Renal cortex interstitium (tissue), 11 donors: ENCODE data around the gene BORCS8. TPM values are rescaled to one million over a fixed set of nuclear protein-coding genes. Genes with fewer than 3 reads are reported as not detected.
"Not testable (repeated sequence)": the region's sequence is repeated elsewhere in the genome, so short reads cannot be mapped to it uniquely, and the experiment has no call there.

Experiments
- DNase-seq, 11 donors: peaks; one replicate each; pipeline ENCODE4 v3.0.0-alpha.2; 2013; ENCODE audit warnings: low read depth in 9 of 11, low spot score in 4 of 11; ENCODE audit errors: extremely low read depth in 1 of 11
- polyA plus RNA-seq, 3 donors: library from polyadenylated mRNA; unstranded; fragments of 120-200 nt; gene quantifications; one replicate each; pipeline ENCODE4 v1.2.1, GENCODE V29; 2013; ENCODE audit not compliant: insufficient read length in 3 of 3

The BORCS8 gene
- polyA plus RNA-seq, 3 donors, result 14.8 to 30.0 (median 19.3) TPM

GRCh38 chr19:19203012-19203856, 11.3 kb upstream of the BORCS8 start, which contains the start of gene NR2C2AP:
NR2C2AP (minus strand) TSS chr19:19203414; CDS start chr19:19203060, 354 bp downstream.
- peak in 10 of 11 donors; percentile 63 to 86 (median 80) for DNase-seq

DNA sequence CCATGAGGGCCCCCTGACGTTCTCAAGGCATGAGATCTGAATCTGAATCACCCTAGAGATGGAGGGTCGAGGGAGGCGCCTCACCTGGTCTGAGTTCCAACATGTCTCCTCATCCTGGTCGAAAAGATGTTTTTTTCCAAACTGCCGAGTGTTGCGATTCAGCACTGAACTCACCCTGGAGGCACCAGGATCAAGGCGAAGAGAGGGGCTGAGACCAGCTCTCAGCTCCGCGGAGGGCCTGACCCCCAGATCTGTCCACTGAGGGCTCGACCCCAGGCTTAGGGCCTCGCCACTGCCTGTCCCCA, 10.7 kb upstream of the BORCS8 start:
- no peak for DNase-seq

DNA sequence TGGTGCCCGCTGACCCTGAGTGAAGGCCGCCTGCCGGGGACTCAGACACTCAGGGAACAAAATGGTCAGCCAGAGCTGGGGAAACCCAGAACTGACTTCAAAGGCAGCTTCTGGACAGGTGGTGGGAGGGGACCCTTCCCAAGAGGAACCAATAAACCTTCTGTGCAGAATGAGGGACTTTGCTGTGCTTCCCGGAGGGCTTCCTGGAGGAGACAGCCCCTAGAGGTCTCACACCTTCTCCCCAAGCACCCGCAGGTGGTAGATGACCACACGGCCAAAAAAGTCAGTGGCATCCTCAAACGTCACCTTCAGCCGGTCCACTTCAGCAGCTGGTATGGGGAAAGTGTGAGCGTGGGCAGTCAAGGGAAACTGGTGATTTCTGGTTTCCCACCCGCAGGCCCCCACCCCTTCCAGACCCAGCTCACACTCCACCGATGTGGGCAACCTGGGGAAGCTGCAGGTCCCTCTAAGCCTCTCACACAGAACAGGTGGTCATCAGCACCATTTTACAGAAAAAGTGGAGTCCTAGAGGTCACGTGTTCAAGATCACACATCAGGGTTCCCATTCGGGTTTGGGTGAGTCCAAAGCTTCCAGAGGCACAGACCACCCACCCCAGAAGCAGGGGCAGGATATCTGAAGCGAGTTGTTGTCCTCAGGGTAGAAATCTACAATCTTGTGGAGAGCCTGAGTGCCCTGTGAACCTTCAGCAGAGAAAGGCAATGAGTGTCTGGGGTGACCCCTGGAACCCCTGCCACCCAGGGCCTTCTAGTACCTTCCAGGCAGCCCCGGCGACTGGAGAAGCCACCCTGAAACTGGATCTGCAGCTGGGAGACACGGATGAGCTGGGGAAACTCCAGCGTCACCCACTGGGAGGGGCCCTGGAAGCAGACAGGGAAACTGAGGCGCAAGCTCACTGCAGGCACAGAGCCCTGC, 10.0 kb upstream of the BORCS8 start:
- DNase-seq, result no peak

DNA sequence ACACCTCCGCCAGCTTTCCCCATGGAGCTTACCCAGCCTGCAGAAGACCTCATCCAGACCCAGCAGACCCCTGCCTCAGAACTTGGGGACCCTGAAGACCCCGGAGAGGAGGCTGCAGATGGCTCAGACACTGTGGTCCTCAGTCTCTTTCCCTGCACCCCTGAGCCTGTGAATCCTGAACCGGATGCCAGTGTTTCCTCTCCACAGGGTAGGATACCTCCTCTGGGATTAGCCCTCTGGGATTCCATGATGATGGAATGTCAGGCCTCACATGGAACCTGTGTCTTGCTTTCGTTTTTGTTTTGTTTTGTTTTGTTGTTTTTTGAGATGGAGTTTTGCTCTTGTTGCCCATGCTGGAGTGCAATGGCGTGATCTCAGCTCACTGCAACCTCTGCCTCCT, 2.0 kb upstream of the BORCS8 start:
- no peak for DNase-seq

DNA sequence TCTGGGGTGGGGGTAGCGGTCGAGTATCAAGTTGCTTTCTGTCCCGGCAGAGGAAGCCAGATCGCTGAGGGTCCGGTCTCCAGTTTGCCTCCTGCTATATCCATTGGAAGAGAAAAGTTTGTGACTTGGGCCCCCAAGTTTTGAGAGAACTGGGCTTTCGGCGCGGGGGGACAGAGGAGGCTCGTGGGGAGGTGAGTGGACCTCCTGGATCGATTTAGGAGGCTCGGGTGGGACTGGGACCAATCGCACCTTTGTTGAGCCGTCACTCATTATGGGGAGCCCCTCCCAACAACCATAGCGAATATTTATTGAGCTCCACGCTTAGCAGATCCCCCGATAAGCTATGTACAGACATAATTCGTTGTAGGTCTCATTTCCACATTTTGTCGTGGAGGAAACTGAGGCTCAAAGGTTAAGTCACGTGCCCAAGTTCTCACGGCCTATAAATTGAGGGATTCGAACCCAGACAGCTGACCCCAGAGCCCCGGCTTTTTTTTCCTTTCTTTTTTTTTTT, 1.0 kb upstream of the BORCS8 start:
- no peak for DNase-seq

DNA sequence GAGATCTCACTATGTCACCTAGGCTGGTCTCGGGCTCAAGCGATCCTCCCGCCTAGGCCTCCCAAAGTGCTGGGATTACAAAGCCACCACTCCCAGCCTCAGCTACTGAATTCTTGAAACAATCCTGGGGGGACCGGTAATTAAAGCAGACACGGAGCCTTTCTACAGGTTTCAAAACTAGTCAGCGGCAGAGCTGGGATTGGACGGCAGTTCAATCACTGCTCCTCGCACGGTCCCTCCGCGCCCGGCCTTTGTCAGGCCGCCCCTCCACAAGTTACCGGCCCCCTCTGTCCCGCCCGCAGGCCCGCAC, 229 bp downstream of the BORCS8 start:
- no peak for DNase-seq

GRCh38 chr19:19186742-19187141, 5.2 kb downstream of the BORCS8 start:
- no peak for DNase-seq

GRCh38 chr19:19185853-19186740, 5.9 kb downstream of the BORCS8 start:
- no peak for DNase-seq

GRCh38 chr19:19181488-19181998, 10.4 kb downstream of the BORCS8 start:
- no peak for DNase-seq

DNA sequence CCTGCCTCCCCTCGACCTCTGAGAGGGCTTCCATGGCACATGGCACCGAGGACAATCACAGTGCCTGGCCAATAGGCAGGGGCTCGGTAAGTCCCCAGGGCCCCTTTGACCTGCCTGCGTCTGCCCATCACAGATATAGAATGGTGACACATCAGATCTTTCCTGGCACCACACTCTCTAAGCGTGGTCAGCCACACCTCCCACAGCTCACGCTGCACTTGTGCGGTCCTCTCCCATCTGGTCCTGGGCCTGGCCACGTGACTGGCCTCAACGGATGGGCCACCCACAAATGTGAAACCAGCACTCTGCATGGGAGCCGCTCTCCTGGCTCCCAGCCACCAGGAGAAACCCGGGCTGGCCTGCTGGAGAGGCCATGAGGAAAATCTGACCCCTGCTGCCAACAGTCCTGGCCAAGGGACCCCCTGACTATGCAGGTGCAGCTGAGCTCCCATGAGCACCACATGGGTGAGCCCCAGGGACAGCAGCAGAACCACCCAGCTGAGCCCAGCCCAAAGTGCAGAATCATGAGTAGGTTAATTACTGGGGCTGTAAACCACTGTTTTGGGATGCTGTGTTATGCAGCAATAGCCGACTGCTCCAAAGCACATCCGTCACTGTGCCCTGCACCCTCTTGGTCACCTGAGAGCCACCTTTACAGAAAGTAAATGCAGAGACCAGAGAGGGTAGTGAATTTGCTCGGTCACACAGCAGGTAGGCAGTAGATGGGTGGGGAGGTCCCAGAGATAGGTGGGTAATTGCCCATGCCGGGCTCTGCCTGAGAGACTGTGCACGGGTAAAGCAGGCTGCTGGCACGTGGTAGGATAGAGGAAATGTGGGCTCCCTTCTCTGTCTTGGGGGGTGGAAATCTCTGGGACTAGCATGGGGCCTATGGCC, 12.2 kb downstream of the BORCS8 start:
- no peak for DNase-seq

- no peak for DNase-seq
Observed at GRCh38 chr19:19176950-19177349, 15.0 kb downstream of the BORCS8 start.

GRCh38 chr19:19173243-19173642, 18.7 kb downstream of the BORCS8 start:
- DNase-seq, result not testable (repeated sequence)

DNA sequence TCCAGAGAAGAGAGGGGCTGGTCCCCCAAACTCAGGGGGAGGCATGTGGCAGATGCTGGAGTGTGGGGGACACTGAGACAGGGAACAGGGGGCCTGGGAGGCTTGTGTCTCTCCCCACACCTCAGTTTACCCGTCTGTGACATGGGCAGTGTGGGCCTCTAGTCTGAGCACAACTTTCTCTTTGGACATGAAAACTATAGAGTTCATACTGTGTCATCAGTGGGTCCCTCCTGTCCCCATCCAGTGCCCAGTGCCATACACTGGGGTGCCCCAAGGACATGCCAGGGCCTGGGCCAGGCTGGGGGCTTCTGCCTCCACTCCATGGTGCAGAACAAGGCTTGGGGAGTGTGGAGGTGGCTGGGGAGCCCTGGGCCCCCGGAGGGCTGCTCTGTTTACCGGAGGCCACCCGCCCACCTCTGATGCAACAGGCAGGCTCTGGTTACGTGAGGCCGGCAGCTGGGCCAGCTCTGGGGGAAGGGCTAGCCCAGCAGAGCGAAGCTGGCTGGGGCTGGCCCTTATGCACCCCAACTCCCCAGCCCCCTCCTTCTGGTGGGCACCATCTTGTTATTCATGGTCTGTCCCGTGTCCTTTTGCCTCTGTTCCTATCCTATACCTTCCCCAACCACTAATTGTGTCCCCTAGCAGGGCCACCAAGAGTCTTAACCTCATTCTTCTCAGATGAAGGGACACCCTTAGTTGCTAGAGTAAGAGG, 20.0 kb downstream of the BORCS8 start:
- DNase-seq, result no peak

DNA sequence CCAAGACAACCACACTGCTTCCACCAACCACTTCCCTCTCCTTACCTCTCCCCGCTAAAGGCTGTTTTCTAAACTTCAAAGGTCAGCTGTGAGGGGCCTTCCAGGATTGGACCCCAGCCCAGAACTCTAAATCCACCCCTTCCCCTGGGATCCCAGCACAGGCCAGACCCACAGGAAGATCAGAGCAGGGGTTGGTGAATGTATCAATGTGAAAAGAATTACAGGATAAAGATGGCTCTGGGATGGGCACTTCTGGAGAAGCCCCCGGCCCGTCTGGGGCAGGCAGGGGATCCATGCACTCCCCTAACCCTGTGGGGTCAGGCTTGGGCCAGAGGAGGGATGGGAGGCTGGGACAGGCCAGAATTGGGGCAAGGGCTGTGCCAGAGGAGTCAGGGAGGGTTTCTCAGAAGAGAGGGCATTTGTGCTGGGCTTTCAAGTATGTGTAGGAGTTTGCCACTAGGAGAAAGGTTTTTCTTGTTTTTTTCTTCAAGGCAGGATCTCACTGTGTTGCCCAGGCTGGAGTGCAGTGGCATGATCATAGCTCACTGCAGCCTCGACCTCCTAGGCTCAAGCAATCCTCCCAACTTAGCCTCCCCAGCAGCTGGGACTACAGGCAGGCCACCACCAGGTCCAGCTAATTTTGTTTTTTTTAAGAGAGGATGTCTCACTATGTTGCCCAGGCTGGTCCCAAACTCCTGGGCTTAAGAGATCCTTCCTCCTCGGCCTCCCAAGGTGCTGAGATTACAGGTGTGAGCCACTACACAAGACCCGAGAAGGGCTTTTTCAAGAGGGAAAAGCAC, 20.9 kb downstream of the BORCS8 start:
- DNase-seq, result no peak

DNA sequence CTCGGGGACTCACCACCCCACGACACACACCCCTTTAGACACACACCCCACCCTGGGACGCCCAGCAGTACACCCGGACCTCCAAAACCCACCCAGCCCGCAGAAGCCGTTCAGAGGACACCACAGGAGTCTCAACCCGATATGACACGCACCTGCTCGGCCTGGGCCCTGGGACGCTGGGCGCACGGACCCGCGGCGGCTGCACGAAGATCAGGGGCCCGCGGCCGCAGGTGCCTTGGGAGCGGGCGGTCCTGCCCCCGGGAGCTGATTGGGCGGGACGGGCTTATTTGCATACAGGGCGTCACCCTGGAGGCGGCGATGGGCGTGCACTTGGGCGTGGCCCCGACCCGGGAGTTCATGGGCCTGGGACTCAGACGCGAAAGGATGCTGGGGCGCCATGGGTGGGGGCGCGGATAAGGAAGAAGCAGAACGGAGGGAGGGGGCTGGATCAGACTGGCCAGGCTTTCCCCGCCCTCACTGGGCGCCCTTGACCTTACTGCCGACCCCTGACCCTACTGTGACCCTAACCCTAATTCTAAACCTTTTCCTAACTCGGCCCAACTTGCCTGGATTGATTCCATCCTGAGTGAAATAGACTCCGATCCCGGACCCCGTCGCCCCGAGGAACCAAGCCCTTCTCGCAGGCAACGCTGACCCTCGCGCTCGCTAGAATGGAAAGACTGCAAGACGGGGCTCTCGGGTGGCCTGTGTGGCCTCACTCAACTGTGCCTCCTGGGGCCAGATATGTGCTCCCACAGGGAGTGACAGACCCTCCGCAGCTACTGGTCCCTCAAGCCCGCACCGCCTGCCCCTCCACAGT, 21.7 kb downstream of the BORCS8 start, which contains the start of gene MEF2B:
Gene MEF2B, minus strand, starts transcription at position 211 of the 820 bp plus-strand sequence. CDS start 19,528 bp downstream, outside the sequence.
- peak in 8 of 11 donors; percentile 39 to 70 (median 52) for DNase-seq
